Right renal pelvis (tissue), 4 donors: ENCODE measurements around the gene XYLT1. TPM values are rescaled to one million over a fixed set of nuclear protein-coding genes. Genes with fewer than 3 reads are reported as not detected.
"Not testable (repeated sequence)": the region's sequence is repeated elsewhere in the genome, so short reads cannot be mapped to it uniquely, and the experiment has no call there.

Source experiments
- DNase-seq, 4 donors: peaks; one replicate each; pipeline ENCODE4 v3.0.0-alpha.2; 2013; ENCODE audit warnings: low read depth in 4 of 4, low spot score in 3 of 4, missing footprints in 1 of 4
- polyA plus RNA-seq, 4 donors: library from polyadenylated mRNA; unstranded; fragments of 120-200 nt; gene quantifications; one replicate each; pipeline ENCODE4 v1.2.1, GENCODE V29; 2013; ENCODE audit not compliant: insufficient read length in 4 of 4

The XYLT1 gene, protein sequence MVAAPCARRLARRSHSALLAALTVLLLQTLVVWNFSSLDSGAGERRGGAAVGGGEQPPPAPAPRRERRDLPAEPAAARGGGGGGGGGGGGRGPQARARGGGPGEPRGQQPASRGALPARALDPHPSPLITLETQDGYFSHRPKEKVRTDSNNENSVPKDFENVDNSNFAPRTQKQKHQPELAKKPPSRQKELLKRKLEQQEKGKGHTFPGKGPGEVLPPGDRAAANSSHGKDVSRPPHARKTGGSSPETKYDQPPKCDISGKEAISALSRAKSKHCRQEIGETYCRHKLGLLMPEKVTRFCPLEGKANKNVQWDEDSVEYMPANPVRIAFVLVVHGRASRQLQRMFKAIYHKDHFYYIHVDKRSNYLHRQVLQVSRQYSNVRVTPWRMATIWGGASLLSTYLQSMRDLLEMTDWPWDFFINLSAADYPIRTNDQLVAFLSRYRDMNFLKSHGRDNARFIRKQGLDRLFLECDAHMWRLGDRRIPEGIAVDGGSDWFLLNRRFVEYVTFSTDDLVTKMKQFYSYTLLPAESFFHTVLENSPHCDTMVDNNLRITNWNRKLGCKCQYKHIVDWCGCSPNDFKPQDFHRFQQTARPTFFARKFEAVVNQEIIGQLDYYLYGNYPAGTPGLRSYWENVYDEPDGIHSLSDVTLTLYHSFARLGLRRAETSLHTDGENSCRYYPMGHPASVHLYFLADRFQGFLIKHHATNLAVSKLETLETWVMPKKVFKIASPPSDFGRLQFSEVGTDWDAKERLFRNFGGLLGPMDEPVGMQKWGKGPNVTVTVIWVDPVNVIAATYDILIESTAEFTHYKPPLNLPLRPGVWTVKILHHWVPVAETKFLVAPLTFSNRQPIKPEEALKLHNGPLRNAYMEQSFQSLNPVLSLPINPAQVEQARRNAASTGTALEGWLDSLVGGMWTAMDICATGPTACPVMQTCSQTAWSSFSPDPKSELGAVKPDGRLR
- polyA plus RNA-seq, result 1 to 10 TPM; 8.1 to 8.5 (median 8.4) TPM

DNA sequence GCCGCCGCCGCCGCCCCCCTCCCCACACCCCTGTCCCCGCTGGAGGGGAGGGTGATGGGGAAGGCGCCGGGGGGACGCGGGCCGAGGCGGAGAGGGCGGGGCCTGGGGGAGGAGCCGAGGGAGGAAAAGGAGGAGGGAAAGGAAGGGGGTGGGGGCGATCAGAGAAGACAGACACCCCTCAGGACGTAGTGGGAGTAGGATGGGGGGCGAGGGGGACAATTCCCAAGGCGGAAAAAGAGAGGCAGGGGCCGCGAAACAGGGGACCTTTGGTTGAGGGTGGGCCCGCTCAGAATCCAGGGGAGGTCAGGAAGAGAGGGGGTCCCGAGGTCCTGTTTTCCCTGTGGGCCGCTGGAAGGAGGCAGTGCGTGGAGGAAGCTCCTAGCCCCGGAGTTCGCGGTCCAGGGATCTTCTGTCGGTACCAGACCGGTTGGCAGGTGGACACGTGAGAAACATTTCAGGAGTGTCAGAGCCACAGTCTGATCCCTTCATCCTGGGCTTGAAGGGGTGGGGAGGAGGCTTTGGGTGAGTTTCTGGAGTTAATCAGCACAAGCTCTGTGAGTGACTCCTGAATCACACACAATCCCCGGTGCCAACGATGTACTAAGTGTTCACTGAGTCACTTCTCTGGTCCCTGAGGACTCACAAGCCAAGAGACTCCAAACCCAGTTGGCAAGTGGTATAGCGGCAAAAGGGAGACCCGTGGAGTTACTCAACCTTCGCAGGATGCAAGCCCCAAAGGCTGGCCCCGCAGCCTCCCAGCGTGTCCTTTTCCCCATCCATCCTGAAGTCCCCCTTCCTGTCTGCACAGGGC lies at the start of gene XYLT1:
Gene XYLT1, minus strand, starts transcription at position 53 of the 811 bp plus-strand sequence. CDS start 164 bp downstream, outside the sequence.
- no peak for DNase-seq

DNA sequence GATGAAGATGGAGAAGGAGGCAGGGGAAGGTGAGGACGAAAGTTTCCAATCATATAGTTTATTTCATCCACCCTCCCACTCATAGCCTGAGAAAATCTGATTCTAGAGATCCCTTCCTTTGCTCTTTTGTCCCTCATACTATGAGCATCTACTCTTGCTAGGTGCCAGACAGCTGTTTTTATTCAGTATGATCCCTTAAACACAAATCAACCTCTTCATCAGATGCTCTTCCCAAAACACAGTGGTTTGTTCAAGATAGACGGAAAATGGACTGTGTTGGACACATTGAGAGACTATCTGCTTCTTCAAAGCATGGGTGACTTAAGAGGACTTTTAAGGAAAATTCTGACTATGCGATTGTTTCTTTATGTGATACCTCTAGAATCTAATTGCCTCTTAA lies 49.4 kb upstream of the XYLT1 start:
- no peak for DNase-seq

DNA sequence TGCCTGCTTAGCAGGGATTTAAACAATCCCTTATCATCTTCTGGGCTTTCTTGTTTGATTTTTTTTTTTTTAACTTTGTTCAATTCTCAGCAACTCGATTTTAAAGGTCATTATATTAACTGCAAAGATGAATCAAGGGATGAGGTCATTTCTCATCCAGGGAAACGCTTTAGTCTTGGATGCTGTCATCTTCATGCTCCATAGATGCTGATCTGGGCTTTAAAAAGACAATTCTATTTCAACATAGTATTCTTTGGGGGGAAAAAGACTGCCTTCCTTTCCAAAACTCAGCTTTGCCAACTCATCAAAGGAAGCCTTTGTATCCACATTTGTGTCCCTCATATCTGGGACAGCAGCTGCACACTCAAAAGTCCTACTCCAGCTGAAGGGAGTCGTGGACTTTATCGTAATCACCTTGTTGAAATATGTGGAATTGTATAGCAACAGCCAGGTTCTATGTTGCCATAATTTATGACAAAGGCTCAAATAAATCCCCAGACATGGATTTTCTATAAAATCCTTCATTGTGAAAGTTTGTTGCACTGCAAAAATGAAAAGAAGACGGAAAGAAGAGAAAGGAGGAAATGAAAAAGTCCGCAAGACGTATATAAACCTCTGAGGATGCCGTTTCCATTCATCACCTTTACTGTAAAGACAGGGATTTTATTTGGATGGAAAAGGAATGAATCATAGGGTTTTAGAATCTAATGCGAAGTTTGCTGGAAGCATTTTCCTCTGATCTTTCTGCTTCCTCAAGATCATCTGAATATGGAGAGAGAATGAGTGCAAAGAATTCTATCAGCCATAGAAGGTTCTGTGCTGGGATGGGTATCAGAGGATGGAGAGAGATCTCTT lies 48.6 kb upstream of the XYLT1 start:
- no peak for DNase-seq

DNA sequence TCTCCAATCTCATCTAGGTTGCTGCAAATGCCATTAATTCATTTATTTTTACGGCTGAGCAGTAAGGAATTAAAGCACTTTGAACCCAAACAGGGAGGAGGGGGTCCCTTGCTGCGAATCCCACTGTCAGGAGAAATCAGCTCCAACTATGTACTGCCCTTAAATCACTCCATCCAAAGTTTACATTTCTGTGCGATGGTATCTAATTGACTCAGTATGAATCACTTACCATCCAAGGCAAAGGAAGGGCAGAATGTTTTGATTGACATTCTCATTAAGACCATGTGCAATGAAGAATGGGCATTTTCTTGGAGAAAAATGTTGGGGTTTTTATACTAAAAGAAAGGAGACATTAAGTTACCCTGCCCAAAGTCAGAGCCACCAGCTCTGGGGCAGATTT lies 47.7 kb upstream of the XYLT1 start:
- DNase-seq, result no peak

DNA sequence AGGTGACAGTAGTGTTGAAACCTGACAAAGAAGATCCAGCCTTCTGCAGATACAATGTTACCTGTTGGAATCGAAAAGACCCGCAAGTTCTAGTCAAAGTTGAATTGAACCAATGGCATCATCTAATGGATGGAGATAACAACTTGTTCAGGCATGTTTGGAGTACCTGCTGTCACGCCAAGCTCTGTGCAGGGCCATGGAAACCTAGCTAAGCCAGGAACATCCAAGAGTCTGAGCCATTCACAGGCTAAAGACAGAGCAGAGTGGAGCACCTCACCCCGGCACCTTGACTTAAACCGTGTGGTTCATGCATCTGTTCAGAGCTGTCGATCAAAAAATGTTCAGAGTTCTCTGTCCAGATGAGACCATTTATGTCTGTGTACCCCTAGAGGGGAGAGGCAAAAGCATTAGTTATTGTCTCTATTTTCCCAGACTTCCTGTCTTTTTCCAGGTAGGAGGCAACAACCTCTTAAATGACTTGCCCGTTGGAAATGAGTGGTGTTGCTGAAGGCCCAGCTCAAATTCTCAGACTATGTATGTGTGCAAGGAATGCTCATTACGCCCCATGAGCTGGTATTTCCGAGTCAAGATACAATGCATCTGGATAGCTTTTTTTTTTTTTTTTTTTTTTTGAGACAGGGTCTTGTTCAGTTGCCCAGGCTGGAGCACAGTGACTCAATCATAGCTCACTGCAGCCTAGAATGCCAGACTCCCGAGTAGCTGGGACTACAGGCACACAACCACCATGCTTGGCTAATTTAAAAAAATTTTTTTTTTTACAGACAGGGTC lies 44.9 kb upstream of the XYLT1 start:
- DNase-seq, result no peak

DNA sequence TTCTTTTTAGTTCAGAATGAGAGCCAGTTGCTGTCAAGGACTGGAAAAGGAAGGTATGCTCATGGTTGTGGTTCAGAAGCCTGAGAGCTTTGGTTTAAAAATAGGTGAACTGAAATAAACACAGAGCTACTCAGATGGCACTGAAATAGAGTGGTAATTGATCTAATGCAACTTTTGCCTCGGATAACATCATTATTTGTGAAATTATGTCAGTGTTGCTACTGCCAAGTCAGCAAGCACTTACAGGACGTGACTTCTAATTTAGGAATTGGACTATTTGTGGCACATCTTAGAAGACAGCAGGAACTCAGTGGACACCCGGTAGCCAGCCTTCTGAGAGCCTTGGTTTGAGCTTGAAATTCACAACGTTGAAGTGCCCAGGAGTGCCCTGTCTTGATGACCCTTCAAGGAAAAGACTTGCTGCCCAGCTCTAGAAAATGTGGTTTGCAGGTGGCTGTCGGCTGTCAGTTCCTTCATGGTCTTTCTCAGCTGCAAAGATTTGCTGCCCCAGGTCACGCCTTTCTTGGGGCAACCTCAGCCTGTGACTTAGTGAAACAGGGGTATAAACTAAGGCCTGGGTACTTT lies 42.0 kb upstream of the XYLT1 start:
- no peak for DNase-seq

DNA sequence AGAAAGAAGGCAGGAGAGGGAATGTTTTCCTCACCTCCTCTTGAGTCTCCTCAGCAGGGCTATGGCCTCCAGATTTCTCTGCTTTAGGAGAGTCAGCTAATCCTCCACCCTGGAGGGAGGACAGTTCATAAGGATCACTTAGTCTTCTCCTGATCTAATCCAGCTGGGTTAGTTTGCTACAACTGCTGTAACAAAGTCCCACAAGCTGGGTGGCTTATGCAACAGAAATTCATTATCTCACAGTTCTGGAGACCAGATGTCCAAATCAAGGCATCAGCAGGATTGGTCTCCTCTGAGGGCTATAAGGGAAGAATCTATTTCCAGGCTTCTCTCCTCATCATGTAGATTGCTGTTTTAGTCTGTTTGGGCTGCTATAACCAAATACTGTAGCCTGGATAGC lies 40.6 kb upstream of the XYLT1 start:
- DNase-seq, result no peak

DNA sequence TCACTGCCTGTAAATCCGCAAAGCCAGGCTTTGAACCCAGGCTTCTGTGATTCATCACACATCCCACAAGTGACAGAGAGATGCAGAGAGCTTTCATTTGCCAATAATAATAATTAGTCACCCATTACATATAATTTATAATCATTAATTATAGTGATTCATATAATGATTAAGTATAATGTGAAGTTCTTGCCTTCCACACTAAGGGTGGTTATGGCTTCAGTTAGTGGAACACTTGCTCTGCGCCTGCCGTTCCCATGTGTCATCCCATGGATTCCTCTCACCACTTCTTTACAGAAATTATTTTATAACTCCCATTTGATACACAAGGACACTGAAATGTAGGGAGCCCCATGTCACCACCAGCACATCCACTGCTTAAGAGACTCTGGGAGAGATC lies 39.8 kb upstream of the XYLT1 start:
- no peak for DNase-seq

DNA sequence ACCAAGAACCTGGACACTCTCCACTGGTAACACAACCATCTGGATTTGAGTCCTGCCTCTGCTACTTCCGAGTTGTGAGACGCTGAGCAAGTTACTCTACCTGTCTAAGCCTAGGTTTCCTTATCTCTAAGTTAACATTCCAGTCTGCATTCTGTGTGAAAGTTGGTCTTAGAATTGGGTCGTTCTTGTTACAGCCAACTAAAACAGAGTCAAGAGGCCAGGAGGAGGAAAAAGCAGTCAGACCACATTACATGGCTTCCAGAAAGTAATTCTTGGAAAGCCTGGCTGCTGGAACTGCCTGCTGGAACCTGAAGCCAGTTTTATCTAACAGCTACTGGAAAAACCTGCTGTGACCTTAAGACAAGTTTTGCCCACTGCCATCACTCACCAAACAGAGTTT lies 38.4 kb upstream of the XYLT1 start:
- no peak for DNase-seq

DNA sequence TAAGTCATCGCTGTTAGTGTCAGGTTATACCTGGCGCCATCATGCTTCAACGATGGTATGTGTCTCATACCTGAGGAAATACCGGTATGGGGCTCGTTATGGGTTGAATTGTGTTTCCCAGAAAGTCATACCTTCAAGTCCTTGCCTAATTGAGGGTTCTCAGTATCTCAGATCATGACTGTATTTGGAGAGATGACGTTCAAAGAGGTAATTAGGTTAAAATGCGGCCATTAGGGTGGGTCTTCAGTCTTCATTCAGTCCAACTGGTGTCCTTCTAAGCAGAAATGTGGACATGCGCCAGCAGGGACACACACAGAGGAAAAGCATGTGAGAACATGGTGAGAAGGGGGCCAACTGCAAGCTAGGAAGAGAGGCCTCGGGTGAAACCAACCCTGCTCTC lies 37.5 kb upstream of the XYLT1 start:
- DNase-seq, result no peak

DNA sequence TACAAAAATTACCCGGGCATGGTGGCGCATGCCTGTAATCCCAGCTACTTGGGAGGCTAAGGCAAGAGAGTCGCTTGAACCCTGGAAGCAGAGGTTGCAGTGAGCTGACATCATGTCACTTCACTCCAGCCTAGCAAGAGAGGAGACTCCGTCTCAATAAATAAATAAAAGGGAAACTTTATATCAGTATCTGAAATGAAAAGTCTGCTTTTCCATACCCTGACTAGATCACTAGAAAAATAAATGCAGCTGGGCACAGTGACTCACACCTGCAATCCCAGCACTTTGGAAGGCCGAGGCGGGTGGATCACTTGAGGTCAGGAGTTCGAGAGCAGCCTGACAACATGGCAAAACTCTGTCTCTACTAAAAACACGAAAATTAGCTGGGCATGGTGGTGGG lies 36.8 kb upstream of the XYLT1 start:
- DNase-seq, result not testable (repeated sequence)

DNA sequence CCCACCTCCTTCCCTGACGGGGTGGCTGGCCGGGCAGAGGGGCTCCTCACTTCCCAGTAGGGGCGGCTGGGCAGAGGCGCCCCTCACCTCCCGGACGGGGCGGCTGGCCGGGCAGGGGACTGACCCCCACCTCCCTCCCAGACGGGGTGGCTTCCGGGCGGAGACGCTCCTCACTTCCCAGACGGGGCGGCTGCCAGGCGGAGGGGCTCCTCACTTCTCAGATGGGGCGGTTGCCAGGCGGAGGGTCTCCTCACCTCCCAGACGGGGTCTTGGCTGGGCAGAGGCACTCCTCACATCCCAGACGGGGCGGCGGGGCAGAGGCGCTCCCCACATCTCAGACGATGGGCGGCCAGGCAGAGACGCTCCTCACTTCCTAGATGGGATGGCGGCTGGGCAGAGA lies 35.1 kb upstream of the XYLT1 start:
- not testable (repeated sequence) for DNase-seq

DNA sequence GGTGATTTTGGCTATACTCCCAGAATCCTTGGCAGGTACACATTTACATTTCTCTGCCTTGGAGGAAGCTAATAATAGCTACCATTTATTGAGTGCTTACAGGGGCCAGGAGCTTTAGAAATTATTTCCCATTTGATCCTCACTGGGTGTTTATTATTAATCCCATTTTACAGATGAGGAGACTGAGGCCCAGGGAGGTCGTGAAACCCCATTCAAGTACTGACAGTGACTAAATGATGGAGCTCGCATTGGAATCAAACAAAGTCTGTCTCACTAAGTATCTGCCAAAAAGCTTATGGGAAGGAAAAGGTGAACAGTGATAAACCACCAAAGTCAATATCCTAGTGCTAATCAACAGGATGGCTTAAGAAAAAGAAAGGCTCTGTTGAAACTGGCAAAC lies 33.3 kb upstream of the XYLT1 start:
- DNase-seq, result no peak

DNA sequence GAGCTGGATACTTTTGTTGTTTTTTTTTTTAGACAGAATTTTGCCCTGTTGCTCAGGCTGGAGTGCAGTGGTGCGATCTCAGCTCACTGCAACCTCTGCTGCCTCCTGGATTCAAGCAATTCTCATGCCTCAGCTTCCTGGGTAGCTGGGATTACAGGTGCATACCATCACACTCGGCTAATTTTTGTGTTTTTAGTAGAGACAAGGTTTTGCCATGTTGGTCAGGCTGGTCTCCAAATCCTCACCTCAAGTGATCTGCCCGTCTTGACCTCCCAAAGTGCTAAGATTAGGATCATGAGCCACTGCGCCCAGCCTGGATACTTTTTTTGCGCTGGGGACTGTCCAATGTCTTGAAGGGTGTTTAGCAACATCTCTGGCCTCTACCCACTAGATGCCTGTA lies 32.6 kb upstream of the XYLT1 start:
- no peak for DNase-seq

DNA sequence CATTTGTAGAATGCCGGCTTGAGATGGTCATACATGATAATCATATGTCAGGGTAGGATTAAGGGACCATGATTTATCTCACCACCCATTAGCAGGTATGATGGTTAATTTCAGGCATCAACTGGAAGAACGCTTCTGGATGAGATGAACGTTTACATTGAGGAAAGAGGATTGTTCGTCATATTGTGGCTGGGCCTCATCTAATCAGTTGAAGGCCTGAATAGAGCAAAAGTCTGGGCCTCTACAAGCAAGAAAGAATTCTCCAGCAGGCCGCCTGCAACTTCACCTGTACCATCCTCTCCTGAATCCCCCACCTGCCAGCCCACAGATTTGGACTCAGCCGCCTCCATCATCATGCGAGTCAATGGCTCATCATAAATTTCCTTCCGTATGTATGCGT lies 30.6 kb upstream of the XYLT1 start:
- no peak for DNase-seq

DNA sequence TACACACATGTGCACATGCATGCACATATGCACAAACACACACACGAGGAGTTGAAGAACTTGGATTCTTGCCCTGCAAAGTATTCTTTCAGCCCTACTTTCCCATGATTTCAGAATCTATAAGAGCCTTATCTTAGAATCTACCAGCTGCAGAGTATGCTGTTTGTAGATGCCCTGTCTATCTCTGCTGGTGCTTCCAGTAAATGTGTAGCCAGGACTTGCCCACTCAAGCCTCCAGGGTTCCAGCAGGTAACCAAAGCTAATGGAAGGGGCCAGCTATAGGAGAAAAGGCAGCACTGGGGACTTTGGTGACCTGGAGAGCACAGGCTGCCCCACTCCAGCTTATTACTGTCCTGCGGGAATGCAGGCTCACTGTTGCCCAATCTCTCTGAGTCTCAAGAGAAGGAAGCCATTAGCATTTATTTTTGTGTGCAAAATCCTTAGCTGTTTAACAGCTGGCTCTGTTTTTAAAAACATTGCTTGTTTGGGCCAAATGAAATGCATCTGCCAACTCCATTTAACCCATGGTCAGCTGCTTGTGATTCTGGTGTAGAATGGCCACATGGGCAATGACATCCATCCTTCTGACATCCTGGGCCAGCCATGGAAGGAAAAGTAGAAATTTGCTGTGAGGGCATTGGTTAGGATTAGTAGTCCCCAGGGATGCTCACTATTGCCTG lies 28.6 kb upstream of the XYLT1 start:
- no peak for DNase-seq

DNA sequence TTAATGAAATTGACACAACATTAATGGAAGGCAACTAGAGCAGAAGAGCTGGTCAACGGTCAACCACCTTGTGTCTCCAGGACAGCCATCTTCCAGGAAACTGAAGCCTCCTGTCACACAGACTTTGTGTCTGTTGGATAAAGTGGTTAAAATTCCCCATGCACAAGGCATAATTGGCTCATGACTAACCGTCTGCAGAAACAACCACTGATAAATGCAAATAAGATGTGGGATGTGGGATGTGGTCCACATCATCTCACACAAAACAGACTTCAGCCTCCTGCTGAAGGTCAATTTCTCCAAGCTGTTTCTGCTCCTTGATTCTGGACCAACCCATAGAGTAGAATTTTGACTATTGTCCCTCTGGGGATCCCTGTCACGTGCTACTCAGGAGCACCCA lies 26.9 kb upstream of the XYLT1 start:
- DNase-seq, result no peak

DNA sequence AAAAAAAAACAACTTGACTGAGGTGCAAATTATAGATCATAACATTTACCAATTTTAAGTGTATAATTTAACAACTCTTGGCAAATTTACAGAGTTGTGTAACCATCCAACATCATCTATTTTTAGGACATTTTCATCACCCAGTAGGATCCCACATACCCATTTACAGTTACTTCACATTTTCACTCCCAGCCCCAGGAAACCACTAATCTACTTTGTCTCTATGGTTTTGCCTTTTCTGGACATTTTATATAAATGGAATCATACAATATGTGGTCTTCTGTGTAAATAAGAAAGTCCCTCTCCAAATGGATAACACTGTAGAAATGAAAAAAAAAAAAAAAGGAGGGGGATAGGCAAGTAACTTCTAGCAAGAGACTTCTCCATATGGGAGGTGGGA lies 26.1 kb upstream of the XYLT1 start:
- no peak for DNase-seq
